DND-41 (cell line): ENCODE results near the gene UNK.

Experiments
- ATAC-seq: fragments of 200-7000 bp; cut with Tn5 transposase; 3 replicates; pipeline ENCODE4 v1.9.1; 2021; ENCODE audit warnings: low read depth; ENCODE audit not compliant: insufficient read depth
- DNase-seq: peaks from one replicate; pipeline ENCODE4 v3.0.0-alpha.2; 2020
- H2AFZ ChIP-seq: 2 replicates; pipeline ENCODE4 v1.6.0; 2012; ENCODE audit warnings: low read depth, low read length
- H3K27ac ChIP-seq: 2 replicates; pipeline ENCODE4 v1.5.1; 2012; ENCODE audit warnings: low read length, inconsistent platforms
- H3K27me3 ChIP-seq: fragments of 200-600 bp; sonication (generic); 2 replicates; pipeline ENCODE4 v1.6.0; 2012; ENCODE audit warnings: low read length, mild to moderate bottlenecking, inconsistent platforms; ENCODE audit not compliant: insufficient read depth, poor library complexity
- H3K36me3 ChIP-seq: 2 replicates; pipeline ENCODE4 v1.5.1; 2012; ENCODE audit warnings: low read length, inconsistent platforms; ENCODE audit not compliant: insufficient read depth
- H3K4me1 ChIP-seq: 2 replicates; pipeline ENCODE4 v1.5.1; 2012; ENCODE audit warnings: mild to moderate bottlenecking, low read length; ENCODE audit not compliant: insufficient read depth
- H3K4me2 ChIP-seq: 2 replicates; pipeline ENCODE4 v1.6.0; 2012; ENCODE audit warnings: mild to moderate bottlenecking, moderate library complexity, low read length, inconsistent platforms; ENCODE audit not compliant: insufficient read depth
- H3K4me3 ChIP-seq, 2 experiments: fragments of 200-600 bp in 1 of 2; shearing (Covaris generic) in 1 of 2; 2 replicates each; pipeline ENCODE4 v1.5.1; 2012 to 2016; ENCODE audit warnings: inconsistent platforms in 2 of 2, low read length in 2 of 2, mild to moderate bottlenecking in 2 of 2, low read depth in 1 of 2, moderate library complexity in 1 of 2
- H3K79me2 ChIP-seq: 2 replicates; pipeline ENCODE4 v1.6.0; 2012; ENCODE audit warnings: low read length, inconsistent platforms; ENCODE audit not compliant: insufficient read depth
- H3K9ac ChIP-seq: 2 replicates; pipeline ENCODE4 v1.6.0; 2012; ENCODE audit warnings: low read depth, mild to moderate bottlenecking, inconsistent platforms, low read length, moderate library complexity
- H3K9me3 ChIP-seq: 2 replicates; pipeline ENCODE4 v1.5.1; 2012; ENCODE audit warnings: low read length, moderate library complexity, mild to moderate bottlenecking, inconsistent platforms; ENCODE audit not compliant: insufficient read depth, severe bottlenecking
- H4K20me1 ChIP-seq: 2 replicates; pipeline ENCODE4 v1.6.0; 2012; ENCODE audit warnings: low read length; ENCODE audit not compliant: insufficient read depth
- CTCF ChIP-seq: IDR thresholded peaks from 2 replicates; pipeline ENCODE4 v1.5.1; 2012; ENCODE audit warnings: borderline replicate concordance, low read length, moderate library complexity, mild to moderate bottlenecking; ENCODE audit not compliant: poor library complexity, severe bottlenecking; ENCODE audit errors: extremely low read depth
- EZH2 ChIP-seq: IDR thresholded peaks from 3 replicates; pipeline ENCODE4 v1.6.1; 2012; ENCODE audit warnings: borderline replicate concordance, low read depth, mild to moderate bottlenecking, moderate library complexity, low read length, inconsistent platforms; ENCODE audit not compliant: severe bottlenecking

The UNK gene

GRCh38 chr17:75823257-75824041 is 38.8 kb downstream of the UNK start:
- no peak overlapping the region for H3K4me2 ChIP-seq
- no peak overlapping the region for H3K9ac ChIP-seq
- no peaks in the 10 kb centered on the region for H3K79me2 ChIP-seq
- H3K27ac ChIP-seq, result no peak overlapping the region
- H4K20me1 ChIP-seq, result peaks cover 5% of the 10 kb centered on the region; the same call in 1 of the 2 replicates
- ATAC-seq (no peak), DNase-seq (no peak)
- no peak overlapping the region for H3K4me3 ChIP-seq
- H3K27me3 ChIP-seq, result no peaks in the 10 kb centered on the region
- H3K9me3 ChIP-seq, result no peaks in the 10 kb centered on the region
- H3K36me3 ChIP-seq, result peaks cover 92% of the 10 kb centered on the region
- no peaks in the 10 kb centered on the region for H3K4me1 ChIP-seq
- TF ChIP-seq EZH2, result no peak
- no peak for TF ChIP-seq CTCF
- H2AFZ ChIP-seq, result no peak overlapping the region

- H3K4me3 ChIP-seq, result no peak overlapping the region
- no peak overlapping the region for H2AFZ ChIP-seq
- DNase-seq, result no peak
- TF ChIP-seq CTCF (no peak), EZH2 (no peak)
- no peaks in the 10 kb centered on the region for H3K79me2 ChIP-seq
- H3K27ac ChIP-seq, result no peak overlapping the region
- no peak for ATAC-seq
- no peaks in the 10 kb centered on the region for H3K9me3 ChIP-seq
- no peaks in the 10 kb centered on the region for H3K27me3 ChIP-seq
- H3K4me2 ChIP-seq, result no peak overlapping the region
- no peaks in the 10 kb centered on the region for H3K4me1 ChIP-seq
- H3K9ac ChIP-seq, result no peak overlapping the region
- peaks cover 8% of the 10 kb centered on the region for H4K20me1 ChIP-seq
- H3K36me3 ChIP-seq, result peaks cover 92% of the 10 kb centered on the region
Measured at GRCh38 chr17:75824050-75824552, 39.5 kb downstream of the UNK start.

- Histone ChIP-seq H3K79me2 (no peaks in the 10 kb centered on the region), H3K27me3 (no peaks in the 10 kb centered on the region), H3K9ac (no peak overlapping the region), H4K20me1 (peaks cover 8% of the 10 kb centered on the region), H3K4me3 (no peak overlapping the region), H3K27ac (no peak overlapping the region), H3K9me3 (no peaks in the 10 kb centered on the region), H3K36me3 (peaks cover 88% of the 10 kb centered on the region), H2AFZ (no peak overlapping the region), H3K4me2 (no peak overlapping the region), H3K4me1 (no peaks in the 10 kb centered on the region)
- DNase-seq, result no peak
- no peak for ATAC-seq
- TF ChIP-seq EZH2 (no peak), CTCF (no peak)
Measured at GRCh38 chr17:75824666-75825065, 40.1 kb downstream of the UNK start.
